GM21619 (cell line): ENCODE data around the gene SBNO2.

ENCODE experiments used
- ATAC-seq: cut with Tn5 transposase; IDR thresholded peaks from one replicate; pipeline ENCODE4 v1.9.1; 2021; ENCODE audit not compliant: unreplicated experiment

SBNO2 gene

DNA sequence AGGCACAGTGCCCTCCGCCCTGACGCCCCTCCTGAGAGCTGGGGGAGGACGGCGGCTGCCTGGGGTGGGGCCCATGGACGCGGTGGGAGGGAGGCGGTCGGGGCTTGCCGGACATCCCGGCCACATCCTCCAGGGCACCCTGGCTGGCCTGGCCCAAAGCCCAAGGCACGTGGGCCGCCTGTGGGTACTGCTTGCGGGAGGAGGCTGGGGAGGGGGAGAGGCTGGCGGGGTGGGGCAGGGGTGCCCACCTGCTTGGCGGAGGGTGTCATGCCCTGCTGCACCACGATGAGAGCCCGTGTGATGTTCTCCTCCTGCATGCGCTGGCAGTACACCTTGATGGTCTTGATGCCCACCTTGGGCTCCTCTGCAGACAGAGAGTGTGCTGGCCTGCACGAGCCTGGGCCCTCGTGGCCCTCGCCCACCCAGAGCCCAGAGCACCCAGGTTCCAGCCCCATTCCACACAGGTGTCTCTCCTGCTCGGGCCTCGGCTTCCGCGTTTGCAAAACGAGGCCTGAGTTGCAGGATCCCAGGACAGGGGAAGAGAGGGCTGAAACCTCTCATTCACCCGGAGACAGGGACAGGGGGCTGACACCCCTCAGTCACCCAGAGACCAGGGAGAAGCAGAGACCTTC, 82.4 kb downstream of the SBNO2 start:
- no peak for ATAC-seq

DNA sequence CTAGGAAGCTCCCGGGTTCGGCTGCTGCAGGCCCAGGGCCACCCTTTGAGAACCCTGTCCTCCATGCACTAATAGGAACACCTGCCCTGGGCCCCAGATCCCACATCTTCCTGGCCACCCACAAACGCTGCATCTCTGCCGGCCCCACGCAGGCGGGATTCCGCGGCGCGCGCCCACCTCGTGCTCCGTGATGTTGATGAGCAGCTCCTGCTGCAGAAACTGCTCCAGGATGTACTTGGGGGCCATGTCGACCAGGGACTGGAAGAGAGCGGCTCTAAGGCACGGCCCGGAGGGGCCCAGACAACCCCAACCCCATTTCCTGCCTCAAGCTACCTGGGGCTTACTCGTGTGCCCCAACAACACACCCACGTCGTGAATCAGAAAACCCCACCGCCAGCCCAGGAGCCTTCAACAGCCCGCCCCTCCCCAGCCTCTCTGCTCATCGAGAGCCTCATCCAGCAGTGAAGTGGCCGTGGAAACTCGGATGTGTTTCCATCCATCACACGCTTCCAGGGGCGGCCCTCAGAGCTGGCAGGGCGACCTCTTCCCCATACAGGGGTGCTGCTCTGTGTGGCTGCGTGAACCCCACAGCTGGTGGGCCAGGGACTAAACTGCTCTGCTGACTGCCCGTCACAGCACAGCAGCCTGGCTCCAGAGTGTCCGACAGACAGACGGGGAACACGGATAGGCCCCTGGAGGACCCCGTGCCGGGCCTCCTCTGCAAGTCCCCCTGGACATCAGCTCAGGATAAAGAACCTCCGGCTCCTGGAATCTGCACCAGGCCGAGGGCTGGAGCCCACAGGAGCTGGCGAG, 83.1 kb downstream of the SBNO2 start:
- ATAC-seq = no peak

DNA sequence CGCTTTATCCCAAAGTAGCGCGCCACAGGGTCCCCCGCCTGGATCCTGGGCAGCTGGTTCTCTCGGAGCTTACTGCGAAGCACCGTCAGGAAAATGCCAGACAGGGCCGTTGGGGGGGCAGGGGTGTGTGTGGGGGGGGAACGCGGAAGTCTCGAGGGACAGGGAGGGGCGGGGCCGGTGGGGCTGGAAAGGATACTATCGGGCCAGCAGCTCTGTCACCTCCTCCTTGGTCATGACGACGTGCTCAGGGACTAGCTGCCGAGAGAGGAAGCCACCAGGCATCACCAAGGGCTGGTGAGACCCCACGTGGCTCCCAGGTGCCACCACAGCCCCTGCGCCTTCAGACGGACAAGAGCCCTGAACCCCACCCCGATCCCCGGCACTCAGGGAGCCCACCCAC, 84.2 kb downstream of the SBNO2 start:
- ATAC-seq = no peak

DNA sequence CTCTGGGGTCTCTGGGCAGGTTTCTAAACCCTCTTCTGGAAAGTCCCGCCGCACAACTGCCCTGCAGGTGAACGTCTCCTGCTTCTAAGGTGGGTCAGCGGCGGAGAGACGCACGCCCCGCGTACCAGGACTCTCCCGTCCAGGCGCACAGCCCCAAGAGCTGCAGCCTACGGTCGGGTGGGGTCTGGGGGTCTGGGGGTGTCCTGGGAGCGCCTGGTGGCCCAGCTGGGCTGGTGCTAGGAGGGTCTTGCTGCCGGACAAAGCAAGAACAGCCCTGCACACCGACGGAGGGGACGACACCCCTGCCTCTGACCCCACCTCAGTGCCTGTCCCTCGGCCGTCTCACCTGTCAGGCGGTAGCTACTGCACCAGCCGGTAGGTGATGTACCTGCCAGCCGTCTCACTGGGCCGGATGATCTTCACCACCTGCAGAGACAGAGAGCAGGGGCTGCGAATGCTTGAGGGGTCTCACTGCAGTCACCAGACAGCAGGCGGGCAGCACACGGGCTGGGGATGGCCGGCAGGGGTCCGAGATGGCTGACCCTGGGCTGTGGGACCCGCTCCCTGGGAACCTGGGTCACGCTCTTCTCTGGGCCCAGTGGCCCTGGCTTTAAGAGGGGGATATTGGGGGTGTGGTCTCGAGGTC, 84.8 kb downstream of the SBNO2 start:
- no peak for ATAC-seq

DNA sequence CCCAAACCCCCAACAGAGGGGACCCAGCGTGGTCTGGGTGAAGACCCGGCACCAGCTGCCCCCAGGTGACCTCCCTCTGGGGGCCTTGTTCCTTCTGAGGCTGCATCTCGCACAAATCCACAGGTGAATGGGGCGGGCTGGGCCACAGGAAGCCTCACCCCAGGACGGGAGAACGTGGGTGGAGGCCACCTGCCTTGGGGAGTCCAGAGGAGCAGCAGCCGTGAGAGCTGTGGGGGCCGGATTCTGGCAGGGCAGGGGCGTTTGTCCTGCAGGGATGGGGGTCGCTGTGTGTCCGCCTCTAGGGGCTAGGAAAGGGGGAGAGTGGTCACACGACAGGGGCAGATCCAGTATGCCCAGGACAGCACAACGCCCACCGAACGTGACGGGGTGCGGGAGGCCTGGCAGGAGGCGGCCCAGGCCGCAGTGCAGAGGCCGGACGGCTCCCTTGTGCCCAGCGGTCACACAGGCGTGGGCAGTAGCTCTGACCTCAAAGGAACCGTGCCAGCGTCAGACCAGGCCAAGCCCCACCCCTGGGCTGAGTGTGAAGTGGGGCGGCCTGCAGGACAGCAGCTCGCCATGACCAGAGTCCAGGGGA, 85.6 kb downstream of the SBNO2 start:
- no peak for ATAC-seq

DNA sequence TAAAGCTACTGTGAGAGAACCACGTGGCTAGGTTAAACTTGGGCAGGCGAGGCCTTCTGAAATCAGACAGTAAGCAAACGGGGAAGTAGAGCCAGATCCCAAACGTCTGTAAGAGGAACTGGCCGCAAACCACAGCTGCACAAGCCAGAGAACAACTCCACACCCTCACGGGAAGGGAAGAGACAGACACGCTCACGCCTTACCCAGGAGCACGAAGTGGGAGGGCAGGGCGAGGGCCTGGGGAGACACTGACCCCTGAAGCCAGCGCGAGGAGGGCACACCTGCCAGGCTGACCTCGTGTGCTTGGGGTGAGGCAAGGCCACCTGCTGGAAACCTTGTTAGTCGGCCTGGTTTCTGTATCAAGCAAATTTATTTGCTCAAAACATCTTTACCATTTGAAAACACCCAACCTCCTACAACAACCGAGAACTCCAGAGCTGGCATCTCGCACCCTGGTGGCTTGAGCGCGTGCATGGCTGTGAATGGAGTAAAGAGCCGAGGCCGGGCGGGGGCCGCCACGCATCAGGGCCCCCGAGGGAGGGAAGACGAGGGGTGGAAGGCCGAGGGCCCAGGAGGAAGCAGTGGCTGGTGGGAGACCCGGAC, 86.2 kb downstream of the SBNO2 start:
- ATAC-seq = no peak

DNA sequence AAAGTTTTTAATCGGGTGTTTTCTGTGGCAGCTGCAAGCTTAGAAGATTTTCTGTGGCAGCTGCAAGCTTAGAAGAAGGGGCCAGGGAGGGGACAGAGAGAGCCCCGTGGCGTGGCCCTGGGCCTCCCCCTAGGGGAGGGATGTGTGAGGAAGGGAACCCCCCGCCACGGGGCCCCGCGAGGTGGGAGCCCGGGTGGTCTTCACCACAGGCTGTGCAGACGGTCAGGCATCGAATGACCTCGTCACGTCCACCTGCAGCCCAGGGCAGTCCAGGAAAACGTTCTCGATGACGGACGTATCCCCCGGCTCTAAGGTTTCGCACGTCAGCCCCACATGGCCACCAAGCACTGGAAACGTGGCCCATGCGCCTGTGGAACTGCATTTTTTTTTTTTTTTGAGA, 87.5 kb downstream of the SBNO2 start:
- no peak for ATAC-seq

DNA sequence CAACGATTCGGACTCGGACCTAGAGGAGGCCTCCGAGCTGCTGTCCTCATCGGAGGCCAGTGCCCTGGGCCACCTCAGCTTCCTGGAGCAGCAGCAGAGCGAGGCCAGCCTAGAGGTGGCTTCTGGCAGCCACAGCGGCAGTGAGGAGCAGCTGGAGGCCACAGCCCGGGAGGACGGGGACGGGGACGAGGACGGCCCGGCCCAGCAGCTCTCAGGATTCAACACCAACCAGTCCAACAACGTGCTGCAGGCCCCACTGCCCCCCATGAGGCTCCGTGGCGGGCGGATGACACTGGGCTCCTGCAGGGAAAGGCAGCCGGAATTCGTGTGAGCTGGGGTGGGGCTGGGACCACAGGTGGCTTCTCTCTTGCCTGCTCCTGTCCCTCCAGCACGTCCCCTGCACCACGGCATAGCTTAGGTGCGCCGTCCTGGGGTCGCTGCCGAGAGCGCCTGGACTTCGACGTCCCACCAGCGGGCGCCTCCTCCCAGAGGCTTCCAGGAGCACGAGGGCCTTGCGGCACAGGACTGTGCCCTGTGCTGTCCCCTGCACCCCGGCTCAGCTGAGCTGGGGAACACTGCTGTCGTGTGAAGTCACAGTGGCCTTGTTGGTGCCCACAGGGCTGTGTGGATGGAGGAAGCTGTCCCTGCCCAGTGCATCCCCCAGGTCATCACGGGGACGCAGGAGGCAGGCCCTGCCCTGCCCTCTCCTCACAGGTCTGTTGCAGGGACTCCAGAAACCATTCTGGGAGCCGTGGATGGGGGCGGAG, 88.2 kb downstream of the SBNO2 start:
- ATAC-seq = no peak

DNA sequence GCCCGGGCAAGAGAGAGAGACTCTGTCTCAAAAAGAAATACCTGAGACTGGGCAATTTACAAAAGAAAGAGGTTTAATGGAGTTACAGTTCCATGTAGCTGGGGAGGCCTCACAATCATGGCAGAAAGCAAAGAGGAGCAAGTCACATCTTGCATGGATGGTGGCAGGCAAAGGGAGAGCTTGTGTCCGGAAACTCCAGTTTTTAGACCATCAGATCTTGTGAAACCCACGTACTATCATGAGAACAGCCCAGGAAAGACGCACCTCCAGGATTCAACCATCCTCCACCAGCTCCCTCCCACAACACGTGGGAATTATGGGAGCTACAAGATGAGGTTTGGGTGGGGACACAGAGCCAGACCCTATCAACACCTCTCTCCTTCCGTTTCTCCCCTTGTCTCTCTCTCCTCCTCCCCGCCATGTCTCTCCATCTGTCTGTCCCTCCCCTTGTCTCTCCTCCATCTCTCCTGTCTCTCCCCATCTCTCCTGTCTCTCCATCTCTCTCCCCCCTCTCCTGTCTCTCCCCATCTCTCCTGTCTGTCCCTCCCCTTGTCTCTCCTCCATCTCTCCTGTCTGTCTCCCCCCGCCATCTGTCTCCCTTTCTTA, 88.9 kb downstream of the SBNO2 start:
- no peak for ATAC-seq

DNA sequence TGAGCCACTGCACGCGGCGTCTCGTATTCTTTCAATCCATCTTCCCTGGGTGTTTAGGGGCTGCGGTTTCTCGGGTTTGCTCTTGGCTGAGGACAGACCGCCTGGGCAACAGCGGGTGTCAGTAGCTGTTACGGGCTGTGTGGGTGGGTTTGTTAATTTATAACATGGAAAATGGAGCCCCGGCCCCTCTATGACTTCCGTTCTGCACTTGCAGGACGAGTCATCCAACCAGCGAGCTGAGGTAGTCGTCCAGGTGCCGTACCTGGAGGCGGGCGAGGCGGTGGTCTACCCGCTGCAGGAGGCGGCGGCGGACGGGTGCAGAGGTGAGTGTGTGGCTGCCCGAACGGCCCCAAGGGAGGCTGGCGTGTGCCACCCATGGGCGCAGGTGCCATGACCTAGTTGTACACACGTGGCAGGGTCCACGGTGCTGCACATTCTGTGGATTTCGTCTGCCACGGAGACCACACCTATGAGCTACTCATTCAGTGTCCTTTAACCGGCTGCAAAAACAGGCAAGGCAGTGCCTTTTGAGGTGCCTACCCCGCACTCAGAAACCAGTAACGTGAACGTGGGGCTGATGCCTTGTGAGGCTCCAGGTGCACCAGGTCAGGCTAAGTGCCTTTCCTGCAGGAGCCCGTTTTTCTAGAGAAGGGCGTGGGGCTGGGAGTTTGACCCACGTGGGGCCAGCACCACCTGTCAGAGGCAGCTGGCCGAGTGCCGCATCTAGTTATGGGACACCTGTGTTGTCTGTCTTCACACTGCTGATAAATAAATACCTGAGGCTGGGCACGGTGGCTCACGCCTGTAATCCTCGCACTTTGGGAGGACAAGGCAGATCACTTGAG, 89.8 kb downstream of the SBNO2 start:
- no peak for ATAC-seq

DNA sequence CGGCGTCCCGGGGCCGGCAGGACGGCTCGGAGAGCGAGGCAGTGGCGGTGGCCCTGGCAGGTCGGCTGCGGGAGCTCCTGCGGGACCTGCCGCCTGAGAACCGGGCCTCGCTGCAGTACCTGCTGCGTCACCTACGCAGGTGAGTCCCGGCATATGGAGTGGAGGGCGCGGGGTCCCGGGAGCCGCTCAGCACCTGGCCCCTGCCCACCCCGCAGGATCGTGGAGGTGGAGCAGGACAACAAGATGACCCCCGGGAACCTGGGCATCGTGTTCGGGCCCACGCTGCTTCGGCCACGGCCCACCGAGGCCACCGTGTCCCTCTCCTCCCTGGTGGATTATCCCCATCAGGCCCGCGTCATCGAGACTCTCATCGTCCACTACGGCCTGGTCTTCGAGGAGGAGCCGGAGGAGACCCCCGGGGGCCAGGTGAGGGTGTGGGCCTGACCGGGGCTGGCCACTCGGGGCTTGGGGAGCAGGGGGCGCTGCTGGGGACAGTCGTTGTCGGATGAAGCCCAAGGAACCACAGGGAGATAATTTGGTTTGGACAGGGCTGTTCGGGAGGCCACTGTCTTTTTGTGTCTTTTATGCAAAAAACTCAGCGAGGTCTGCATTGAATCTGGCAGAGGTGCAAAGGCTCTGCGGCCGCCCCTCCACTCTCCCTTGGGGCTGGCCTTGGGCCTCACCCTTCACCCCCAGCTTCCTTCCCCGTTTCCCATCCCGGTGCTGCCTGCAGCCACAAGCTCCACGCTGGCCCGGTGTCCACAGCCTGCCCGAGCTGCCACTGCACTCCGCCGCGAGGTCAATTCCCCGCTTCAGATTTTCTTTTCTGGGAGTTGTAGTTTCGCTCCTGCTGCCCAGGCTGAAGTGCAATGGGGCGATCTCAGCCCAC, 90.9 kb downstream of the SBNO2 start:
- ATAC-seq = no peak

DNA sequence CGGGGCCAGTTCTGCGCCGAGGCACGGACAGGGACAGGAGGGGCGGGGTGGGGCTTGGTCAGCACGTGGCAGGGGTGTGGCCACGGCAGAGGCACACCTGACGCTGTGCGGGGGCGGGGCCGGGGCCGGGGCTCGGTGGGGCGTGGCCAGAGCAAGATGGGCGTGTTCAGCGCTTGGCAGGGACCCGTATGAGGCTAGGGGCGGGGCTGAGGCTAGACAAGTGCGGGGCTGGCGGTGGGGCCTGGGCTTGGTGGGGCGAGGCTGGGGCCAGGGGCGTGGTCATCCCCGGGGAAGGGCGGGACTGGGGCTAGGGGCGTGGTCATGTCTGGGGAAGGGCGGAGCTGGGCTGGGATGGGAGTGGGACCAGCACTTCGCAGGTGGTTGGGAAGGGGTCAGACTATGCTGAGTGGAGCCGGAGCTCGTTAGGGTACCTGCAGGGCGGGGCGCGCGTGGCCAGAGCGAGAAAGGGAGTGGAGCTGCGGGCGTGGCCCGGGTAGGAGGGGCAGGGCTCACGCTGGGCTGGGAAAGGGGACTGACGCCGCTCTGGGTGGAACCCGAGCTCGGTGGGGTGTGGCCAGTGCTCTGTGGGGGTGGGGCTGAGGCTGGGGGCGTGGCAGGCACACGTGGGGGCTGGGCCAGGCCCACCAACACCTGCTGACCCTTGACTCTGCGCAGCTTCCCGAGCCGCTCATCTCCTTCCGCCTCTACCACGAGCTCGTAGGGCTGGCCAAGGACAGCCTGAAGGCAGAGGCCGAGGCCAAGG, 91.7 kb downstream of the SBNO2 start:
- no peak for ATAC-seq

DNA sequence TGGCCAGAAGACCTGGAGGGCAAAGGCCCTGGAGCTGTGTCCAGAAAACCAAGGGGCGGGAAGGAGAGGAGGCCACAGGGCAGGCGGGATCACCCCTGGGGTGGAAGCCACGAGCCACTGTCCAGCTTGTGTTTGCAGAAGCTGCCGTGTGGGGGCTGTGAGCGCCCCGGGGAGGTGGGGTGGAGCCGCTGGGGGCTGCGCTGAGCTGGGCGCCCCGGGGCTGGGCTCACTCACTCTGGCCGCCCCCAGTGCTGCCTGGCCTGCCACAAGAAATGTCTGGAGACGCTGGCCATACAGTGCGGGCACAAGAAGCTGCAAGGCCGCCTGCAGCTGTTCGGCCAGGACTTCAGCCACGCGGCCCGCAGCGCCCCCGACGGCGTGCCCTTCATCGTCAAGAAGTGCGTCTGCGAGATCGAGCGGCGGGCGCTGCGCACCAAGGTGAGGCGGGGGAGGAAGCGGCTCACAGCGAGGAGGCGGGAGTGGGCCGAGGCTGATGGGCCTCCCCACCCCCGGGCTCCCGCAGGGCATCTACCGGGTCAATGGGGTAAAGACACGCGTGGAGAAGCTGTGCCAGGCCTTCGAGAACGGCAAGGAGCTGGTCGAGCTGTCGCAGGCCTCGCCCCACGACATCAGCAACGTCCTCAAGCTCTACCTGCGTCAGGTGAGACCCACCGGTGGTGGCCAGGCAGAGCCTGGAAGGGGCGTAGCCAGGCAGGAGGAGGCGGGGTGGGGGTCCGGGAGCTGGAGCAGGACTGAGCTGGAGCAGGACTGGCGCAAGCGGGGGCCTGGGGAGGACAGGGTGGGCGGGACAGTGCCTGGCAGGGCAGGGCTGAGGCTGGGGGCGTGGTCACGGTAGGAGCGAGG, 92.5 kb downstream of the SBNO2 start:
- no peak for ATAC-seq

DNA sequence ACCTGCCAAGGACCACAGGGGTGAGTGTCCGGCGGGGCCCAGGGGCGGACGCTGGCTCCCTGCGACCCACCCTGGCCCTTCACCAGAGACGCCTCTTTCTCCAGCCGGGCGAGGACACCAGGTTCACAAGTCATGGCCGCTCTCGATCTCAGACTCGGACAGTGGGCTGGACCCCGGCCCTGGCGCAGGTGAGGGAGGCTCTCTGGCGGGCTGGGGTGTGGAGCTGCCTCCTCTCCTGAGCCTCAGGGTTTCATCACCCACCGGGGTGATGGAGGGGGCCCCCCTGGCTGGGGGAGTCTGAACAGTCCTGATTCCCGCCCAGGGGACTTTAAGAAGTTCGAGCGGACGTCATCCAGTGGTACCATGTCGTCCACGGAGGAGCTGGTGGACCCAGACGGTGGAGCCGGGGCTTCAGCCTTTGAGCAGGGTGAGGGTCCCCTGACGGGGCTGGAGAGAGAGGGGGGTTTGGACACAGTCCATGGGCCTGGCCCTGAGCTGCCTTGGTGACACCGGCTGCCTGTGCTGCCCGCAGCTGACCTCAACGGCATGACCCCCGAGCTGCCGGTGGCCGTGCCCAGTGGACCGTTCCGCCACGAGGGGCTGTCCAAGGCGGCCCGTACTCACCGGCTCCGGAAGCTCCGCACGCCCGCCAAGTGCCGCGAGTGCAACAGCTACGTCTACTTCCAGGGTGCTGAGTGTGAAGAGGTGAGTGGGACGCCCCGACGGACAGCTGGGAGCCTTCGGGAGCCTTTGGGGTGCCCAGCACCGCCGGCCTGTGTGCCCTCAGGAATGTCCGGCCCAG, 93.5 kb downstream of the SBNO2 start:
- no peak for ATAC-seq

DNA sequence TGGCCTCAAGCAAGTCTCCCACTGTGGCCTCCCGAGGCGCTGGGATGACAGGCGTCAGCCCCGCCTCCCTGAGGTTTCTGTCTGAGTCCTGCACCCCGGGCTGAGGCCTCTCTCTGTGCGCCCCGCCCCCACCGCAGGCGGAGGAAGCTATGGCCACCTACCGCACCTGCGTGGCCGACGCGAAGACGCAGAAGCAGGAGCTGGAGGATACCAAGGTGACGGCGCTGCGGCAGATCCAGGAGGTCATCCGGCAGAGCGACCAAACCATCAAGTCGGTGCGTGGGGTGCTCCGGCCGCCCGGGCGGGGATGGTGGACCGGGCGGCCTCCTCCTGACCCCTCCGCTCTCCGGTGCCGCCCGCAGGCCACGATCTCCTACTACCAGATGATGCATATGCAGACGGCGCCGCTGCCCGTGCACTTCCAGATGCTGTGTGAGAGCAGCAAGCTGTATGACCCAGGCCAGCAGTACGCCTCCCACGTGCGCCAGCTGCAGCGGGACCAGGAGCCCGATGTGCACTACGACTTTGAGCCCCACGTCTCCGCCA, 94.4 kb downstream of the SBNO2 start:
- ATAC-seq = no peak

DNA sequence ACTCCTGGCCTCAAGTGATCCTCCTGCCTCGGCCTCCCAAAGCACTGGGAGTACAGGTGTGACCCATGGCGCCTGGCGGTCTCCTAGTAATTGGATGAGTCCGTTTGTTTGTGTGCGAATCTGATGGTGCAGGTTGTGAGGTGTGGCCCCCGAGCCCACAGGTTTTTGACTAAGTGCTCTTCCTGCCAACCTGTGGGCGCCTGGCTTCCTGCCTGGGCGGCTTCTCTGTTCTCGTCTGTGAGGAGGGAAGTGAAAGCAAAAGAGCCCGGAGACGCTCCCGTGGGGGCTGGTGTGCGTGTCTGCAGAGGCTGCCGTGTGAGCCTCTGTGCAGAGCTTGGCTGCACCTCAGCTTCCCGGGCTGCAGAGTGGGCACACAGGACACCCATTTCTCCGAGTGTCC, 97.1 kb downstream of the SBNO2 start:
- peak; percentile 51 for ATAC-seq
